GM21717 (cell line): ENCODE measurements around the gene PKNOX2.

Source experiments
- ATAC-seq: cut with Tn5 transposase; IDR thresholded peaks from one replicate; pipeline ENCODE4 v1.9.1; 2021; ENCODE audit warnings: mild to moderate bottlenecking, moderate library complexity; ENCODE audit not compliant: unreplicated experiment

Gene PKNOX2

DNA sequence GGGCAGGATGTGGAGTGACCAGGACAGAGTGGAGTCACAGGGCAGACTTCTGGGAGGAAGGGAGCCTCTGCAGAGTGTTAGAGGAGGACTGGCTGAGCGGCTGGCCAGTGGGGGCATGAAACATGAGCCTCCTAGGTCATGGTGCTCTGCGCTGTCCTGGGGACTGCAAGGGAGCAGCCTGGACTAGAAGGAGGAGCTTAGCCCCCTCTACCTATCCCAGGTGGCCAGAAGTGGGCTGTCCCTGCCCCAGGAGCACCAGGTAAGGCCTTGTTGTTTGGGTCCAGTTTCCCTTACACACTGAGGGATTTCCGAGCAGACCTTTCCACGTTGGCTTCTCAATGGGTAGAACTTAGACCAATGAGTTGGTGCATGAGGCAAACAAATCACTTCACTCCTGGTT, 7.4 kb downstream of the PKNOX2 start:
- ATAC-seq, result no peak

DNA sequence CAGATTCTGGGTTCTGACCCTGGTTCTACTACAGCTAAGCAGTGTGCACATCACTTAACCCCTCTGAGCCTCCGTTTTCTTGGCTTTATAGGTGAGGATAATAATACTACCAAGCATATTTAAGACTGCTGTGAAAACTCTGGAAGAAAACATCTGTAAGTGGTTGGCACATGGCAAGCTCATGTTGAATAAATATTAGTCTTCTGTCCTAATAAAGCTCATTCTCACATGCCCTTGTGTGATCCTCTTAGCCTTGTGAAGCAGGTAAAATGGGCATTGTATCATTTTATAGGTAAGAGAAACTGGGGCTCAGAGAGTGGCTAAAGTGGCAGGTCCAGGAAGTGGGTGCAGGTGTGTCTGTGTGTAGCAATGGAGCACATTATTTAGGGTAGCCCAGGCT, 8.5 kb downstream of the PKNOX2 start:
- ATAC-seq, result no peak

DNA sequence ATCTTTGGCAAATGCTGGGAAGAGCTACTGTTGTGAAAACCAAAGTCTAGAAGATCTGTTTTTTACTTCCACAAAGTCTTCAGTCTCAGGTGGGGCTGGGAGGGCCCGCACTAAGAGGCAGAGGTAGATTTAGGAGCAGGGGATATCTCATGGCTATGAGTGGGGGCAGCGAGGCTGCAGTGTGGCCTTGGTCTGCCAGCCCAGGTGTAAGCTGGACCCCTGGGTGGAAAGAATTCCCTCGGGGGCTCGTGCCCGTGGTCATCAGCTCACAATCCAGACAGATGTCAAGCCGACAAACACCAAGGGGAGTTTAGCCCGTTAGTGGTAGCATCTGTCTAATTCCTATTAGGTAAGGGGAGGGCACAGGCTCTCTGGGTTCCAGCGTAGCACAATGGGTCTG, 9.0 kb downstream of the PKNOX2 start:
- no peak for ATAC-seq

DNA sequence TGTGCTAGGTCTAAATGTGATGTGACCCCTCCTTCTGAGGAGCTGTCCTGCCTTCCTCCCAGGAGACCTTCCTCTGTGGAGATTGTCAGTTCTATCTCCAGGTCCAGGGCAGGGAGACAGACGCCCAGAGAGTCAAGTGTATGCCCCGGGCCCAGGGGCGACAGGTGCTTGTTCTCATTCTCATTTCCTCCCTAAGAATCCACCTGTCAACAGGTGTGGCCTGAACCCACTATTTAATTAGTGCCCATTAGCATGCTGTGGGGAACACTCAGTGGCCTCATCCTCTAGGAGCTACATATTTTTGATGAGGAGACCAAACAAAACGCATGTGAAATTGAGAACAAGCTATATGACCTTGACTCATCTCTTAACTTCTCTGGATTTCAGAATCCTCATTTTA, 9.5 kb downstream of the PKNOX2 start:
- no peak for ATAC-seq

DNA sequence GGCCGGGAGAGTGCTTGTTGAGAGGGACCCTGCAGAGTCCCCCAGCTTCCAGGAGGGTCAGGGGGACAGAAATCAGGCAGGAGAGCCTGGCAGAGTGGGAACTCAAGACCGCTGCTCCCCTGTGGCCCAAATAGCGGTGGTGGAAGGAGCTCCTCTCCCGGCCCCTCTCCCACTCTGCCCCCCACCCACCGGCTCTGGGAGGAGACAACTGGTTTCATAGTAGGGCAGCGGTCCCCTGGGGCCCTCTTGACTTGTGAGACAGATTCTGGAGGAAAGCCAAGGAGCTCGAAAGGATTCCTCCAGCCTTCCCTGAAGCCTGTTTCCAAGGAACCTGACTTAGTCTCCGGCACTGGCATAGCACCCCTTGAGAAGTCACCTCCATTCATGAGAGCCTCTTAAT, 10.1 kb downstream of the PKNOX2 start:
- ATAC-seq, result no peak

DNA sequence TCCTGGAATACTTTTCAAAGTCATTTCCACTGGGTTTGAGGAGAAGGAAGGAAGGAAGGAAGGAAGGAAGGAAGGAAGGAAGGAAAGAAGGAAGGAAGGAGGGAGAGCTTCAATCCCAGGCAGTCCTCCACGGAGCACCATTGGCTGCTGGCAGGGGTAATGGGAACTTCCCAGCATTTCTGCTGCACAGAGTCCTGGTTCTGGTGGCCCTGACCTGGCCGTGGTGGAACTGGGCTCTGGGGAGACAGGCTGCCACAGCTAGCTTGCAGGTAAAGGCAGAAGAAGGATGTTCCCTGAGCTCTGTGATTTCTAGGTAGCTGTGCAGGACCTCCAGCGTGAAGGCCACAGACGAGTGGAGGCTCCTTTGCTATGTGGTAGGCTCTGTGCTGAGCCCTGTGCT, 10.6 kb downstream of the PKNOX2 start:
- ATAC-seq, result no peak

DNA sequence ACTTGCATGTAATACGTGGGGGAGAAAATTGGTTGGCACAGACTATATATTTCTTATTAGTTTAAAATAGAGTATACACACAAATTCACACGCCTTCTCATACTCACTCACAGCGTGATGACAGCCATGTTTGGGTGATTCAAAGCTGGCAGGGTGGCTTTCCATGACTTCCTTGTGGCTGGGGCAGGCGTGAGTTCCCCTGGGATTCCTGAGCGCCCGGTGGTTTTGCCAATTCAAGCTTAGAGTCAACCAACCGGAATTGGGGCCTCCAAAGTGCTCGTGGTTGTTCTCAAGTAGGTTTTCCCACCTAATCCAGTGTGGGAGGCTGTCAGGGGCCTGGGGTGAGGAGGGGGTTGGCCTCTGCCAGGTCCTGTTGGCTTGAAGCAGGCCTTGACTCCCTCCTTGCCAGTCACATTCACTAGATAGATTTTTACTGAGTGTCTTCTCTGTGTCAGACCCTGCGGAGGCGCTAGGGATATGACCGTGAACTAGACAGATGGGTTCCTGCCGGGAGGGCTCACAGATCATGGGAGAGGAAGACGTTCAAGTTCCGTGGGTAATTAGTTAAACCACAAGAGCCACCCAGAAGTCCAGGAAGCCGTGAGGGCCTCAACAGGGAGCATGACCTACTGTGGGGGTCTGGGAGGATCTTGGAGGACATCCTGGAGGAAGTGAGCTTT, 11.5 kb downstream of the PKNOX2 start:
- ATAC-seq, result no peak

DNA sequence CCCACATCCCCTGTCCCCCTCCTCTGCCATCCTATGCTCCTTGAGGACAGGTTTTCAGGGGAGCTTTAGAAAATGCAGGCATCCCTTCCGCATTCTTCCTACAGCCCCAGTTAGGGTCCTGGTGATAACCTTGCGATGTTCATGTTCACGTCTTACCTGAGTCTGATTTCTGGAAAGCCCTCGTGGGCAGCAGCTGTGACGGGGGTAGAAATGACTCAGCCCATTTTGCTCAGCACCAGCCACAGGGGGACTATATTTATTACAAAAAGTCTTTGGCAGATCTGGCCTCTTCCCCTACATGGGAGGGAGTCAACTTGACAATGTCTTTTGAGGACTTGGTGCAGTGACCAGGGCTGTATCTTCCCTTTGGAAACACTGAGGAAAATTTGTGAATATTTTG, 12.3 kb downstream of the PKNOX2 start:
- peak; percentile 66 for ATAC-seq

DNA sequence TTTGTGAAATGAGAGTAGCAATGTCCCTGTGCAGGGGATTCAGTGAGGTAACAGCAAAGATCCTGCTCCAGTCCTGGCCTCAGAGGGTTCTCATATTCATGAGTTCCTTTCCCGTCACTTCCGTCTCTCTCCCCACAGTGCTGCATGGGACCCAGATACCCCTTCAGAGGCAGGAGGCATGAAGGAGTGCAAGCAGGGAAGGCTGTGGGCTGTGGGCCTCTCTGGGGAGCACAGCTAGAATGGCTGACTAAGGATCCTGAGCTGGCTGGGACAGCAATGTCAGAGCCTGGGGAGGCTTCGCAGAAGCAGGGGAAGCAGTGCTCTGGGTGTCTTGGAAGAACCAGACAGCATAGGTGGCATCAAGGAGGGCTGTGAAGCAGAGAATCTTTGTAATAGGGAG, 13.0 kb downstream of the PKNOX2 start:
- no peak for ATAC-seq

DNA sequence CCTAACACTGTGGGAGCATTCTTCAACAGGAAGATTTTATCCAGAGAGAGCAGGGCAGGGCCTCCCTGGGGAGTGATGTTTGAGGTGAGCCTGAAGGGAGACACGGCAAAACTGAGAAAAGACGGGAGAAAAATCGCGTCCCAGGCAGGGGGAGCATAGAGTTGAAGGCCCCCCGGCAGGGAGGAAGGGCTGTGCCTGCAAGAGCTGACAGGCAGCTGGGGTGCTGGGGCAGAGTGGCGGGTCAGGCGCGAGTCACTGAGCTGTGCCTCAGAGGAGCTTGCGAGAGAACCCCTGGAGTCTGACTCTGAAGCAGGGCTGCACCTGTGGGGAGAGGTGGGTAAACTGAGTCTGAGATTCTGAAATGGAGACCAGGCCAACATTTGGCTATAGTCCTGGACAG, 14.8 kb downstream of the PKNOX2 start:
- no peak for ATAC-seq

DNA sequence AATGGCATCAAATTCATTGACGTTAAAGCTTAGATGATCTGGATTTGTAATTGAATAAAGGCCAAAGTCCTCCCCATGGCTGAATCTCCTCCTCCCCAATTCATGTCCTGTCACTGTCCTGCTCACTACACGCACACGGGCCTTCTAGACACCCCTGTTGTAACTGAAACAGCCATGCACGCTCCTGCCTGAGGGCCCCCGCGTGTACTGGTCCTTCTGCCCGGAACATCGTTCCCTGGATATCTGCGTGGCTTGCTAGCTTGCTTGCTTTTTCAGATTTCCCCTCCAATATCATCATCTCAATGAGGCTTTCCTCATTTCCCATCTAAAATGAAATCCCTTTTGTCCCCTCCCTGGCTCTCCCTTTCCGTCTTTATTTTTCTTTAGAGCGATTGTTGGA, 15.3 kb downstream of the PKNOX2 start:
- no peak for ATAC-seq

DNA sequence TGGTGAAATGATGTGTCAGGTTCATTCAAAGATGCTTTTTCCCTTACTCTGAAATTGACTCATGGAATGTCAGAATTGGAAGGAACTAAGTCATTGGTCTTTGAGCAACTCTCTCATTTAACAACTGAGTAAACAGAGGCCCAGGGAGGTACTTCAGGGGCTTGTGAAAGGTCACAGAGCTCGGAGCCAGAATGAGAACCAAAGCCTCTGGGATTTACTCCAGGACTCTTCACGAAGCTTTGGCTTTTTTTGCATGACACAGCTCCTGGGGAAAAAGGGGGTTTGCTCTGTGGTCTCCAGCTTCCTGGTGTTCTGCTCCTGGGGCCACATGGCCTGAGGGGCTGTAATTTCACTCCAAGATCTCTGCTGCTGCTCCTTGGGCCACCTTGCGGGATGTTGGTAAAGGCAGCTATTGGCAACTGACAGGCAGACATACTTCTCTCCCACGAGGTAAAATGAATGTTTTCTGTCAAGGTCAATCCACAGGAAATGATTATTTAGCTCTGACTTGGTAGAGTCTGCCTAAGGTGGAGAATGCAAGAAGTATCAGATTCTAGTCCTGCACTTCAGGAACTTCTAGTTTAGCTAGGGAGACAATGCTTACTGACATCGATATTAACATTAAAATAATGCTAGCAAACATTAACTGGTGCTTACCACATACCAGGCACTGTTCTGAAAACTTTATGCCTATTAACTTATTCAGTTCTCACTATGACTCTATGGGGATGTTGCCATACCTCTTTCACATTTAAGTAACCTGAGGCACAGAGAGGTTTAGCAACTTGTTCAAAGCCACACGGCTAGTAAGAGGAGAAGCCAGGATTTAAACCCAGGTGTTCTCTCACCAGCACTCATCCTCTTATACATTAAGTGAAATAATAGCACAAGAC, 16.1 kb downstream of the PKNOX2 start:
- ATAC-seq, result peak; percentile 70

DNA sequence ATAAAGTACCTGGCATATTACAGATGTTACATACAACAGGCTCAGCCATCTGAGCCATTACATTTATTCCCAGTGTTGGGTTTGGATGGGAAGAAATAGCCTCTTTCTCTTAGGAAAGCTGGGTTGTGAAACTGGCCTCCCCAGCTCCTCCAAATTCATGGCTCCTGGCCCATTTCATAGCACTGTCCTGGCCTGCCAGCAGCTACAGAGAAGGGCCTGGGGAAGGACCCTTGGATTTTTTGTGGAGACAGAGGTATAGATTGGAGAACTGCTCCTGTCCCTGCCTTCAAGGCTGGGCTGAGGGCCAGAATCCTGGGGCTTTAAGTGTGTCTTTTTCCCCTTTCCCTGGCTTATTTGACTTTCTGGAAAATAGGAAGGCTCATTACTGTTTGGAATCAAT, 18.0 kb downstream of the PKNOX2 start:
- no peak for ATAC-seq

DNA sequence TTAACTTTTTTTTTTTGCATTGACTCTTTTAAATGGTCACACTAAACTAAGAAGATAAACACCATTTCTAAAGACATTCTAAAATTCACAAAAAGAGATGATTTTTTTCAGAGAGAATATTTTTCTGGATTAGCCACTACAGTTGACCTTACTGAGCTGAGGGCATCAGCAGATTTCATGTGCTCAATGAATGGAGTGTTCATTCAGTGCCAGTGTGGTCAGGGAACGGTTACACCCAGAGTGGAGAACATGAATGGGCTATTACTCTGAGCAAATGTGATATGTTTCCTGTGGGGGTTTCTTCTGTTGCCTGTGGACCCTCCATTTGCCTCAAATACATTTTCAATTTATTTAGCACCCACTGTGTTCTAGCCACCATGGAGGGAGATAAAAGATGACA, 19.1 kb downstream of the PKNOX2 start:
- ATAC-seq, result no peak

DNA sequence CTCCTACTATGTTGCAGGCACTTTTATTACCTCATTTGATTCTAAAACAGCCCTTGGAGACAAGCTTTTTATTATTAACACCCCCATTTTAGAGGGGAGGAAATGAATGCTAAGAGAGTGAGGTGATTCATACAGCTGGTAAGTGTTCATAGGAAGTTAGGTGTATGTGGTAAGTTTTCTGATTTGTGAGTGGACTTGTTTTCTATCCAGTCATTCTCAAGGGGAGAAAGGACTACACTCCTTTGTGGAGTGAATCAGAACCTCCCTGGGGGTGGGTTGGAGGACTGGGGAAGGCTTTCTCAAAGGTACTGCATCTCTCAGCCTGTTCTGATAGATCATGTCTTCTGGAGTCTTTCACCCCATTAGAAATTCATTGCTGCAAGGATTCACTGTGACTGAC, 23.5 kb downstream of the PKNOX2 start:
- no peak for ATAC-seq

DNA sequence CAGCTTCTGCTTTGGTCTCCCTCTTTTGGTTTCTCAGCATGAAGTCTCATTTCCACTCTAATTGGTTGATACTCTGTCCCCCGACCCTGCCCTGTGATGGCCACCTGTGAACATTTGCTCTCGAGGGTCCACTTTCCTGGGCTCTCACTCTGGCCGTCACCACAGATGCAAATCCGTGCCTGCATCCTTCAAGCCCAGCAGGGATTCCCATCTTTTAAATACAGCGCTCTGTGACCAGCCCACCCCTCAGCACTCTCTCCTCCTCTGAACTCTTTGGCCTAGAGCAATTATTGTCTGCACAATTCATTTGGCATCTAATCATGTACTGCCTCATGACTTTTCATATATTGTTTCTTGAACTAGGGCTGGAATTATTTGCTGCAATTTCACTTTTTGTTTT, 26.0 kb downstream of the PKNOX2 start:
- no peak for ATAC-seq

DNA sequence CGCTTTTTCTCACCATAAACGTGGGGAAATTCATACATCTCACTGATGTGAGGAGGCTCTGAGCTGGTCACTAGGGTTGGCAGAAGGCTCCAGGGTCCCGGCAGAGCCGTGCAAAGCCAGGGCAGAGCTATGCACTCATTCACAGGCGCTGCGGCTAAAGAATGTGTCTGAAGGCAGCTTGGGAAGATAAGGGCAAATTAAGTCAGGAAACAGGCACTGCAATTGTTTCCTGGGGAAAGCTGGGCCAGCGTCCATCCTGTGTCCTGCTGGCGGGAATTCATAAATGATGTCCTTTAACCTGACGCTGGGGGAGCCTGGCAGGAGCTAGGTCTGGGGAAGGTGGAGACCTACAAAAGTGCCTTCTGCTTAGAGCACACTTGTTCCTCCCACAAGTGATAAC, 27.6 kb downstream of the PKNOX2 start:
- ATAC-seq, result no peak

DNA sequence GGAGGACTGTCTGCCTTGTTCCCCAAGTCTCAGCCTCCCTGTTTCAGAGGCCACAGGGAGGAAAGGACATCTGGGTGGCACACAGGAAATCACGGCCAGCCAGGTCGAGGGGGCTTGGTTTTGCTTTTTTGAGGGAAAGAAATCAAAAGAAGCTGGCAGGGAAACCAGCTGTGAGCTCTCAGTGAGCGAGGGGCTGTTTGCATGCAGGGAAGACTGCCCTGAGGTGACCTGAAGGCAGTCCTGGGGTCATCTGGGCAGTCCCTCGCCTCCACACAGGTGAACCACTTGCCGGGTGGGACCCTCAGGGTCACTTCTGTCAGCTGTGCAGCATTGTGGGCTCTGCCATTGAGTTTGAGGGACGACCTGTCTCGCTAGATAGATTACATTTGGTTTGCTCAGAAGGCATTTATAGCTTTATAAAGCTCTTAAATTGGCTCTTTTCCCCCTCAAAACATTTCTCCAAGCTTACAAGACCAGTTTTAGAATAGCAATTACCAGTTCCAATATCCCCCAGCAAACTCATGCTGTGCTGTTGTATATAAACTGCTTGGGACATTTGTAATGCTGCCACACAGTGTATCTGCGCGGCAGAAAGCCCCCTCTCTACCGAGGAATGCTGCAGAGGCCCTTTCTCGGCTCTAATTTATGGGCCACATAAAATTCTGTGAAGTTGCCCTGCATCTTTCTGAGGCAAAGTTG, 28.3 kb downstream of the PKNOX2 start:
- no peak for ATAC-seq

DNA sequence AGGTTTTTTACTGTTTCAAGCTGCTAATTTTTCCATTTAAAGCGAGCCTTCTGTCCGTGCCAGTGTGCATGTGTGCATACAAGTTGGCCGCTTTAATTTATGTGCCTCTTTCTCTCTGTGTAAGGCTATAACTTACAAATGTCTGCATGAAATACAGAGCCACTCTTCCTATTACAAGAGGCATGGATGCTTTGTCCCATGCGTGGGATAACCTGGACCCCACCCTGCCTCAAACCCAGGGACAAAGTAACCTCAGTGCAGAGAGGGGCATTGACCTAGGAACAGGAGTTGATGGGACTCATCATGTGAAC, 28.8 kb downstream of the PKNOX2 start:
- ATAC-seq, result no peak

DNA sequence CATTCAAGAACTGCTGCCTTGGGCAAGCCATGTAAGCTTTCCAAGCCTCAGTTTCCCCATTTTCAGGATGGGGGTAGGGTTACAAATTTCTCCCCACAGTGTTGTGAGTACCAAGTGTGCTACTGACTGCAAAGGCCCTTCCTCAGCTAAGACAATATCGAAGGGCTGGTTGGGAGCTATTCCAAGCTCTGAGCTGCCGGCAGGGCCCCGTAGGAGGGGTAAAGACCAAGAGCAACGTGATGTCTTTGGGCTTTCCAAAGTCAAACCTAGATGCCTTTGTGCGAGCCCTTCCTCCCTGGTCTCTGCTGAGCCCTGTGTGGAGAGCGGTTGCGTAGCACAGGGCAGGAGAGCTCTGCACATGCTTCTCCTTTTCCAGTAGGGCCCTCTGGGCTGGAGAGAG, 29.3 kb downstream of the PKNOX2 start:
- no peak for ATAC-seq

DNA sequence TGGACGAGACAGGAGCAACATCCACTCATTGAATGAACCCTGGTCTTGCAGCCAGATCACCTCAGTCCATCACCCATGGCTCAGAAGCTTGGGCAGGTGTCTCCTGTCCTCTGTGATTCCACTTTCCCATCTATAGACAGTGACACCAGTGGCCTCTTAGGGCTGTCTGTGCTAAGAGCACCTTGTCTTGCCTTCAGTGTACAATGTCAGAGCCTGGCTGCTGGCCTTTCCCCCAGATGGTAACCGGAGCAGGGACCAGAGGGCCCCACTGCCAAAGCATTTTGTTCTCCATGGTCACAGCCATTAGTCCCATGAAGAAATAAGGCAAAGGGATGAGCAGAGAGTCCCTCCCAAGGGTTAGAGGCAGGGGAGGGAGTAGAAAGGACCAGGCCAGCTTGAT, 35.4 kb downstream of the PKNOX2 start:
- no peak for ATAC-seq

DNA sequence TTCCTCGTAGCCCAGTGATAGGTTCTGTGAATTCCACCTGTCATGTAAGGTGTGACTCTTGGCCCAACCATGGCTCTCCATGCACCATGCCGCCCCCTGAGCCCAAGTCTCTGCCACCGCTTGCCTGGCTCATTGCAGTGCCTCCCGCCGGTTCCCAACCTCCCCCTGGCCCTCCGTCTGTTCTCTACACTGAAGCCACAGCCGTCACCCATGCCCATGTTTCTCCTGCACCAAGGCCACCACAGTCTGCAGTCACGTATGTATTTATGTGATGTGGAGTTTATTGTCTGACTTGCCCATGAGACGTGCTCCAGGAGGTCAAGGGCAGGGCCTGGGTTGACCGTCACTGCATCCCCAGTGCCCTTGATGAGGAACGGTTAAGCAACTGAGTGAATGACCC, 35.9 kb downstream of the PKNOX2 start:
- no peak for ATAC-seq
